HG03139 (cell line): ENCODE data around the gene TMEM181.
A peak's percentile ranks its signal among the peaks of the same experiment; 100 is the strongest.
"Not testable (repeated sequence)": the region's sequence is repeated elsewhere in the genome, so short reads cannot be mapped to it uniquely, and the experiment has no call there.

Experiments
- ATAC-seq: cut with Tn5 transposase; IDR thresholded peaks from one replicate; pipeline ENCODE4 v1.9.1; 2021; ENCODE audit not compliant: unreplicated experiment

Gene TMEM181

GRCh38 chr6:158559895-158560835 lies at the start of gene TMEM181:
TSS of gene TMEM181 (plus strand) at chr6:158560091. CDS start at chr6:158560225, 134 bp downstream.
- peak; percentile 90 for ATAC-seq

GRCh38 chr6:158512809-158513208 lies 47.1 kb upstream of the TMEM181 start:
- no peak for ATAC-seq

GRCh38 chr6:158514176-158514575 lies 45.7 kb upstream of the TMEM181 start:
- ATAC-seq = no peak

GRCh38 chr6:158514991-158515390 lies 44.9 kb upstream of the TMEM181 start:
- no peak for ATAC-seq

GRCh38 chr6:158516098-158516497 lies 43.8 kb upstream of the TMEM181 start:
- no peak for ATAC-seq

GRCh38 chr6:158517038-158517437 lies 42.9 kb upstream of the TMEM181 start:
- ATAC-seq = no peak

- ATAC-seq = no peak
Observed at GRCh38 chr6:158517581-158517980, 42.3 kb upstream of the TMEM181 start.

GRCh38 chr6:158518191-158519127 lies 41.4 kb upstream of the TMEM181 start:
- ATAC-seq = peak; percentile 58

- no peak for ATAC-seq
Observed at GRCh38 chr6:158519300-158519699, 40.6 kb upstream of the TMEM181 start.

GRCh38 chr6:158519761-158520160 lies 40.1 kb upstream of the TMEM181 start:
- ATAC-seq = no peak

- ATAC-seq = not testable (repeated sequence)
Observed at GRCh38 chr6:158520975-158521374, 38.9 kb upstream of the TMEM181 start.

GRCh38 chr6:158521759-158522158 lies 38.1 kb upstream of the TMEM181 start:
- no peak for ATAC-seq

GRCh38 chr6:158522616-158523015 lies 37.3 kb upstream of the TMEM181 start:
- ATAC-seq = no peak

GRCh38 chr6:158524311-158524710 lies 35.6 kb upstream of the TMEM181 start:
- no peak for ATAC-seq

- ATAC-seq = not testable (repeated sequence)
Observed at GRCh38 chr6:158527858-158528257, 32.0 kb upstream of the TMEM181 start.

- no peak for ATAC-seq
Observed at GRCh38 chr6:158528826-158529225, 31.1 kb upstream of the TMEM181 start.

- no peak for ATAC-seq
Observed at GRCh38 chr6:158529629-158530028, 30.3 kb upstream of the TMEM181 start.

GRCh38 chr6:158531566-158531965 lies 28.3 kb upstream of the TMEM181 start:
- ATAC-seq = no peak

GRCh38 chr6:158531970-158532369 lies 27.9 kb upstream of the TMEM181 start:
- ATAC-seq = no peak

- ATAC-seq = no peak
Observed at GRCh38 chr6:158536084-158536890, 23.6 kb upstream of the TMEM181 start.
